HEK293 (cell line): ENCODE data around the gene AARS2.

Source experiments
- CTCF ChIA-PET: fragments of 350-600 bp; formaldehyde crosslinking; extraction: SDS; loops from one replicate; lab custom pipeline; 2021; ENCODE audit warnings: antibody characterized with exemption; lab: Yijun Ruan, JAX
- POLR2A ChIA-PET: fragments of 300-600 bp; formaldehyde crosslinking; extraction: SDS; loops from one replicate; lab custom pipeline; 2020; ENCODE audit warnings: antibody characterized with exemption, inconsistent platforms; lab: Yijun Ruan, JAX
- H3K27ac ChIP-seq: fragments of 200-500 bp; sonication (Bioruptor generic); 2 replicates; pipeline ENCODE4 v1.5.1; 2014; ENCODE audit warnings: low read depth, low read length, control low read depth, inconsistent platforms; ENCODE audit errors: extremely low read depth
- H3K36me3 ChIP-seq, 2 experiments: fragments of 200-500 bp in 1 of 2; sonication (Bioruptor generic) in 1 of 2; 1 replicate in 1 of 2; 2 replicates in 1 of 2; pipeline ENCODE4 v1.5.1; 2014 to 2017; ENCODE audit warnings: inconsistent platforms in 2 of 2, low read length in 2 of 2; ENCODE audit not compliant: control insufficient read depth in 2 of 2, insufficient read depth in 1 of 2
- H3K4me1 ChIP-seq: fragments of 200-500 bp; sonication (Bioruptor generic); 2 replicates; pipeline ENCODE4 v1.5.1; 2014; ENCODE audit warnings: mild to moderate bottlenecking, low read length, inconsistent platforms; ENCODE audit not compliant: control insufficient read depth, insufficient read depth
- H3K4me3 ChIP-seq: 2 replicates; pipeline ENCODE4 v1.5.1; 2011; ENCODE audit warnings: low read depth, mild to moderate bottlenecking, control low read depth, low read length, moderate library complexity
- H3K9me3 ChIP-seq: fragments of 200-500 bp; sonication (Bioruptor generic); 2 replicates; pipeline ENCODE4 v1.5.1; 2014; ENCODE audit warnings: low read depth, low read length, inconsistent platforms; ENCODE audit not compliant: control insufficient read depth, insufficient read depth
- BCL6B ChIP-seq: fragments of 450-650 bp; formaldehyde crosslinking; IDR thresholded peaks from 2 replicates; pipeline ENCODE4 v1.5.1; 2017; ENCODE audit warnings: missing biosample characterization, missing genetic modification characterization
- GLIS2 ChIP-seq: fragments of 450-650 bp; formaldehyde crosslinking; IDR thresholded peaks from 2 replicates; pipeline ENCODE4 v1.5.1; 2016; ENCODE audit warnings: missing biosample characterization, missing genetic modification characterization
- HOXD13 ChIP-seq: sonication (generic); formaldehyde crosslinking; IDR thresholded peaks from 2 replicates; pipeline ENCODE4 v1.8.0; 2022; ENCODE audit warnings: missing genetic modification reagents, borderline replicate concordance
- KLF16 ChIP-seq: fragments of 450-650 bp; formaldehyde crosslinking; IDR thresholded peaks from 2 replicates; pipeline ENCODE4 v1.5.1; 2017; ENCODE audit warnings: missing biosample characterization, missing genetic modification characterization
- KLF8 ChIP-seq: fragments of 450-650 bp; formaldehyde crosslinking; IDR thresholded peaks from 2 replicates; pipeline ENCODE4 v1.5.1; 2016; ENCODE audit warnings: missing biosample characterization, missing genetic modification characterization
- PATZ1 ChIP-seq: fragments of 450-650 bp; formaldehyde crosslinking; IDR thresholded peaks from 2 replicates; pipeline ENCODE4 v1.5.1; 2016; ENCODE audit warnings: missing biosample characterization, missing genetic modification characterization
- SALL2 ChIP-seq: fragments of 450-650 bp; formaldehyde crosslinking; IDR thresholded peaks from 2 replicates; pipeline ENCODE4 v1.5.0; 2017; ENCODE audit warnings: missing biosample characterization, mild to moderate bottlenecking, missing genetic modification characterization, borderline replicate concordance
- SP3 ChIP-seq: fragments of 450-650 bp; formaldehyde crosslinking; IDR thresholded peaks from 2 replicates; pipeline ENCODE4 v1.5.1; 2016; ENCODE audit warnings: missing biosample characterization, missing genetic modification characterization
- ZBTB8A ChIP-seq: fragments of 450-650 bp; formaldehyde crosslinking; IDR thresholded peaks from 2 replicates; pipeline ENCODE4 v1.5.1; 2016; ENCODE audit warnings: missing biosample characterization, missing genetic modification characterization
- ZNF2 ChIP-seq: fragments of 450-650 bp; formaldehyde crosslinking; IDR thresholded peaks from 2 replicates; pipeline ENCODE4 v1.5.1; 2016; ENCODE audit warnings: missing biosample characterization, missing genetic modification characterization
- ZNF280C ChIP-seq: fragments of 450-650 bp; formaldehyde crosslinking; IDR thresholded peaks from 2 replicates; pipeline ENCODE4 v1.5.1; 2016; ENCODE audit warnings: missing biosample characterization, missing genetic modification characterization
- ZNF335 ChIP-seq: fragments of 450-650 bp; formaldehyde crosslinking; conservative IDR thresholded peaks from 2 replicates; pipeline ENCODE4 v1.5.1; 2016; ENCODE audit warnings: missing biosample characterization, missing genetic modification characterization
- ZNF449 ChIP-seq: fragments of 450-650 bp; formaldehyde crosslinking; IDR thresholded peaks from 2 replicates; pipeline ENCODE4 v1.5.1; 2017; ENCODE audit warnings: missing biosample characterization, mild to moderate bottlenecking, missing genetic modification characterization, moderate library complexity
- ZNF473 ChIP-seq: fragments of 450-650 bp; formaldehyde crosslinking; IDR thresholded peaks from 2 replicates; pipeline ENCODE4 v1.5.1; 2017; ENCODE audit warnings: missing biosample characterization, missing genetic modification characterization
- ZNF610 ChIP-seq: fragments of 450-650 bp; formaldehyde crosslinking; IDR thresholded peaks from 2 replicates; pipeline ENCODE4 v1.5.1; 2016; ENCODE audit warnings: missing biosample characterization, missing genetic modification characterization, borderline replicate concordance
- ZNF747 ChIP-seq: fragments of 450-650 bp; formaldehyde crosslinking; IDR thresholded peaks from 2 replicates; pipeline ENCODE4 v1.5.1; 2016; ENCODE audit warnings: missing biosample characterization, missing genetic modification characterization
- ZNF830 ChIP-seq: fragments of 450-650 bp; IDR thresholded peaks from 2 replicates; pipeline ENCODE4 v1.5.0; 2018; ENCODE audit warnings: missing biosample characterization, missing genetic modification characterization, low read depth, mild to moderate bottlenecking, moderate library complexity
- TF ChIP-seq, protein P1 (sequence below): fragments of 450-650 bp; formaldehyde crosslinking; IDR thresholded peaks from 2 replicates; pipeline ENCODE4 v1.5.1; 2016; ENCODE audit warnings: missing biosample characterization, missing genetic modification characterization
- TF ChIP-seq, protein P2 (sequence below): fragments of 450-650 bp; formaldehyde crosslinking; IDR thresholded peaks from 2 replicates; pipeline ENCODE4 v1.5.1; 2016; ENCODE audit warnings: missing biosample characterization, missing genetic modification characterization
- TF ChIP-seq, protein P3 (sequence below): fragments of 450-650 bp; formaldehyde crosslinking; IDR thresholded peaks from 2 replicates; pipeline ENCODE4 v1.5.1; 2016; ENCODE audit warnings: missing biosample characterization, missing genetic modification characterization

AARS2 gene

DNA sequence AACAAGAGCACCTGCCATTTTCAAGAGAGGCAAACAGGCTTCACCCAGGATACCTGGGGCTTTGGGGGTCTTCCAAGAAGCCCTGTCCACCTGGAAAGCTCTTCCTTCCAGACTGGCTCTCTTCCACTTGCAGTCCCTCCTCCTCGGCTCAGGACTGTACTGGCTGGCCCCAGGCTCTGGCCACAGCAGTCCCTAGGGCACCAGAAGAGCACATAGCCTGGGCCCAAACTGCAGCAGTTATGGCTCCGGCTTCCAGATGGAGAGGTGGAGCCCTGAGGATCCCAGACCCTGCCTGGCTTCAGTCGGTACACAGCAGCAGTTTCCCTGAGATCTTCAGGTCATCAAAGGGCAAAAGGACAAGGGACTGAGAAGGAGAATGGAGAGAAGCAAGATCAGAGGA, 54.2 kb downstream of the AARS2 start:
- CTCF ChIA-PET: interaction anchor here (0.6 to 1.0 kb wide), 2 partner anchors 56 to 61 kb away, joined by 3 read pairs; no protein-coding TSS in a partner anchor

More for the DNA sequence above, 54.2 kb downstream of the AARS2 start:
- Histone ChIP-seq H3K36me3 (peaks cover 0 to 51% of the 10 kb centered on the region in 2 experiments; a peak in 1 of 3 replicates), H3K4me1 (no peaks in the 10 kb centered on the region), H3K4me3 (no peak overlapping the region), H3K27ac (no peak overlapping the region), H3K9me3 (no peaks in the 10 kb centered on the region)
- POLR2A ChIA-PET: no interaction called here
- TF ChIP-seq HOXD13 (CRISPR knock-in tag) (no peak), ZNF747 (tag by site-specific recombination) (no peak), ZNF280C (no peak), KLF16 (tag by site-specific recombination) (no peak), ZNF449 (no peak), SP3 (tag by site-specific recombination) (no peak), ZNF473 (tag by site-specific recombination) (no peak), ZNF610 (tag by site-specific recombination) (no peak), ZNF2 (no peak), ZNF830 (tag by site-specific recombination) (no peak), ZBTB8A (no peak), KLF8 (tag by site-specific recombination) (no peak), PATZ1 (tag by site-specific recombination) (no peak), SALL2 (tag by site-specific recombination) (no peak), BCL6B (tag by site-specific recombination) (no peak), GLIS2 (tag by site-specific recombination) (no peak), ZNF335 (tag by site-specific recombination) (no peak)
- TF ChIP-seq, protein P1, sequence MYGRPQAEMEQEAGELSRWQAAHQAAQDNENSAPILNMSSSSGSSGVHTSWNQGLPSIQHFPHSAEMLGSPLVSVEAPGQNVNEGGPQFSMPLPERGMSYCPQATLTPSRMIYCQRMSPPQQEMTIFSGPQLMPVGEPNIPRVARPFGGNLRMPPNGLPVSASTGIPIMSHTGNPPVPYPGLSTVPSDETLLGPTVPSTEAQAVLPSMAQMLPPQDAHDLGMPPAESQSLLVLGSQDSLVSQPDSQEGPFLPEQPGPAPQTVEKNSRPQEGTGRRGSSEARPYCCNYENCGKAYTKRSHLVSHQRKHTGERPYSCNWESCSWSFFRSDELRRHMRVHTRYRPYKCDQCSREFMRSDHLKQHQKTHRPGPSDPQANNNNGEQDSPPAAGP (tag by site-specific recombination): no peak
- TF ChIP-seq, protein P2, sequence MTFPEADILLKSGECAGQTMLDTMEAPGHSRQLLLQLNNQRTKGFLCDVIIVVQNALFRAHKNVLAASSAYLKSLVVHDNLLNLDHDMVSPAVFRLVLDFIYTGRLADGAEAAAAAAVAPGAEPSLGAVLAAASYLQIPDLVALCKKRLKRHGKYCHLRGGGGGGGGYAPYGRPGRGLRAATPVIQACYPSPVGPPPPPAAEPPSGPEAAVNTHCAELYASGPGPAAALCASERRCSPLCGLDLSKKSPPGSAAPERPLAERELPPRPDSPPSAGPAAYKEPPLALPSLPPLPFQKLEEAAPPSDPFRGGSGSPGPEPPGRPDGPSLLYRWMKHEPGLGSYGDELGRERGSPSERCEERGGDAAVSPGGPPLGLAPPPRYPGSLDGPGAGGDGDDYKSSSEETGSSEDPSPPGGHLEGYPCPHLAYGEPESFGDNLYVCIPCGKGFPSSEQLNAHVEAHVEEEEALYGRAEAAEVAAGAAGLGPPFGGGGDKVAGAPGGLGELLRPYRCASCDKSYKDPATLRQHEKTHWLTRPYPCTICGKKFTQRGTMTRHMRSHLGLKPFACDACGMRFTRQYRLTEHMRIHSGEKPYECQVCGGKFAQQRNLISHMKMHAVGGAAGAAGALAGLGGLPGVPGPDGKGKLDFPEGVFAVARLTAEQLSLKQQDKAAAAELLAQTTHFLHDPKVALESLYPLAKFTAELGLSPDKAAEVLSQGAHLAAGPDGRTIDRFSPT (tag by site-specific recombination): no peak
- TF ChIP-seq, protein P3, sequence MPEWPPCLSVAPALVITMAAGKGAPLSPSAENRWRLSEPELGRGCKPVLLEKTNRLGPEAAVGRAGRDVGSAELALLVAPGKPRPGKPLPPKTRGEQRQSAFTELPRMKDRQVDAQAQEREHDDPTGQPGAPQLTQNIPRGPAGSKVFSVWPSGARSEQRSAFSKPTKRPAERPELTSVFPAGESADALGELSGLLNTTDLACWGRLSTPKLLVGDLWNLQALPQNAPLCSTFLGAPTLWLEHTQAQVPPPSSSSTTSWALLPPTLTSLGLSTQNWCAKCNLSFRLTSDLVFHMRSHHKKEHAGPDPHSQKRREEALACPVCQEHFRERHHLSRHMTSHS: no peak
